ENCODE data around the gene CLRN2. TPM values are rescaled to one million over a fixed set of nuclear protein-coding genes. Genes with fewer than 3 reads are reported as not detected.
"Not testable (repeated sequence)": the region's sequence is repeated elsewhere in the genome, so short reads cannot be mapped to it uniquely, and the experiment has no call there.

CLRN2 gene
- total RNA-seq, 3 donors from 2014 or later (not counting 1 experiment from before 2014, with no cell fraction given): not detected

DNA sequence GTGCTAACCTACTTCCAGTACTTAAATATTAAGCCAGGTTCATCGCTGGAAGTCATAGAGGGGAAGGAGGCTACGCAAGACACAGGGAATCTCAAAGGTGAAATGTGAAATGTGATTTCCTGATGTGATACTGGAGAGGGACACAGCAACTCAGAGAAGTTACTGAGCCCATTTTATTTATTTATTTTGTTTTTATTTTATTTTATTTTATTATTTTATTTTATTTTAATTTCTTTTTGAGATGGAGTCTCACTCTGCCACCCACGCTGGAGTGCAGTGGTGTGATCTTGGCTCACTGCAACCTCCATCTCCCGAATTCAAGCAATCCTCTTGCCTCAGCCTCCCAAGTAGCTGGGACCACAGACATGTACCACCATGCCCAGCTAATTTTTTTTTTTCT is 19.7 kb downstream of the CLRN2 start:
- H3K9me3 Mint-ChIP-seq: no peaks in the 10 kb centered on the region
- Histone ChIP-seq H3K9me3 (ENCODE audit: control insufficient read depth, insufficient read depth, low read length) (no peaks in the 10 kb centered on the region), H3K36me3 (ENCODE audit: control insufficient read depth, insufficient read depth, low read length) (no peaks in the 10 kb centered on the region), H3K4me1 (ENCODE audit: control insufficient read depth, insufficient read depth, low read length) (no peaks in the 10 kb centered on the region), H3K4me3 (ENCODE audit: low read length) (no peak overlapping the region), H3K27me3 (ENCODE audit: control insufficient read depth, insufficient read depth, low read length) (no peaks in the 10 kb centered on the region), H3K27ac (ENCODE audit: low read length) (no peak overlapping the region)
- WGBS (ENCODE audit: insufficient coverage): 98% methylated on average over 4 of the region's 4 CpGs
- no peak overlapping the region for H3K27ac Mint-ChIP-seq
- ATAC-seq (no peak), DNase-seq (no peak)
- H3K4me3 Mint-ChIP-seq: no peak overlapping the region
- no peaks in the 10 kb centered on the region for H3K36me3 Mint-ChIP-seq
- H3K27me3 Mint-ChIP-seq (ENCODE audit: low read depth in 2 of 2): peaks cover 0 to 6% of the 10 kb centered on the region in 2 donors
- peaks cover 0 to 5% of the 10 kb centered on the region in 2 donors for H3K4me1 Mint-ChIP-seq
- intact Hi-C loops (cut with micrococcal nuclease): no loop called here
- TF ChIP-seq, protein P1, sequence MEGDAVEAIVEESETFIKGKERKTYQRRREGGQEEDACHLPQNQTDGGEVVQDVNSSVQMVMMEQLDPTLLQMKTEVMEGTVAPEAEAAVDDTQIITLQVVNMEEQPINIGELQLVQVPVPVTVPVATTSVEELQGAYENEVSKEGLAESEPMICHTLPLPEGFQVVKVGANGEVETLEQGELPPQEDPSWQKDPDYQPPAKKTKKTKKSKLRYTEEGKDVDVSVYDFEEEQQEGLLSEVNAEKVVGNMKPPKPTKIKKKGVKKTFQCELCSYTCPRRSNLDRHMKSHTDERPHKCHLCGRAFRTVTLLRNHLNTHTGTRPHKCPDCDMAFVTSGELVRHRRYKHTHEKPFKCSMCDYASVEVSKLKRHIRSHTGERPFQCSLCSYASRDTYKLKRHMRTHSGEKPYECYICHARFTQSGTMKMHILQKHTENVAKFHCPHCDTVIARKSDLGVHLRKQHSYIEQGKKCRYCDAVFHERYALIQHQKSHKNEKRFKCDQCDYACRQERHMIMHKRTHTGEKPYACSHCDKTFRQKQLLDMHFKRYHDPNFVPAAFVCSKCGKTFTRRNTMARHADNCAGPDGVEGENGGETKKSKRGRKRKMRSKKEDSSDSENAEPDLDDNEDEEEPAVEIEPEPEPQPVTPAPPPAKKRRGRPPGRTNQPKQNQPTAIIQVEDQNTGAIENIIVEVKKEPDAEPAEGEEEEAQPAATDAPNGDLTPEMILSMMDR (IDR thresholded peaks at IDR 0.05): no peak

GRCh38 chr4:17535242-17535641 is 20.3 kb downstream of the CLRN2 start:
- WGBS (ENCODE audit: insufficient coverage): 76% methylated on average over 2 of the region's 4 CpGs
- Histone ChIP-seq H3K27ac (ENCODE audit: low read length) (no peak overlapping the region), H3K4me3 (ENCODE audit: low read length) (no peak overlapping the region), H3K27me3 (ENCODE audit: control insufficient read depth, insufficient read depth, low read length) (no peaks in the 10 kb centered on the region), H3K4me1 (ENCODE audit: control insufficient read depth, insufficient read depth, low read length) (no peaks in the 10 kb centered on the region), H3K9me3 (ENCODE audit: control insufficient read depth, insufficient read depth, low read length) (no peaks in the 10 kb centered on the region), H3K36me3 (ENCODE audit: control insufficient read depth, insufficient read depth, low read length) (no peaks in the 10 kb centered on the region)
- H3K4me1 Mint-ChIP-seq: peaks cover 0 to 5% of the 10 kb centered on the region in 2 donors
- intact Hi-C loops (cut with micrococcal nuclease): no loop called here
- H3K27ac Mint-ChIP-seq: no peak overlapping the region
- DNase-seq: no peak
- H3K4me3 Mint-ChIP-seq: no peak overlapping the region
- TF ChIP-seq, protein P1 (IDR thresholded peaks at IDR 0.05): no peak
- H3K27me3 Mint-ChIP-seq (ENCODE audit: low read depth in 2 of 2): peaks cover 5 to 8% of the 10 kb centered on the region in 2 donors
- no peak for ATAC-seq
- H3K9me3 Mint-ChIP-seq: no peaks in the 10 kb centered on the region
- no peaks in the 10 kb centered on the region for H3K36me3 Mint-ChIP-seq

DNA sequence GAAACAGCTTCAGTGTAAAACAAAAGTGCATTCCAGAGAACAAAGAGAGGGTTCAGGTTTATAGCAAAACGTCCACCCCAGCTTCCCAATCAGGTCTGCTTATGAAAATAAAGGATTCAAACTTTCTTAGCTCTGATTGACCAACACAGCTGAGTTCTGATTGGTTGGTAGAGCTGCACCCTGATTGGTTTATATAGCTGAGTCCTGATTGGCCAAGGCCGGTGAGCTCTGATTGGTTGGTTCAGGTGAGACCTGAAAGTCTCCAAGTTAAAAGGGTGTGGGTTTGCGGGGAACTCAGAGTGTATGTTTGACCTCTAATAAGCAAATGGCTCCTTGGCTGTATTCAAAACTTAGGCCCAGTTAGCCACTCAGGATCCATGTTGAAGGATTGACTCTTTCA is 20.9 kb downstream of the CLRN2 start:
- Mint-ChIP-seq H3K27me3 (ENCODE audit: low read depth in 2 of 2) (peaks cover 7 to 8% of the 10 kb centered on the region in 2 donors), H3K4me3 (no peak overlapping the region), H3K4me1 (peaks cover 0 to 5% of the 10 kb centered on the region in 2 donors), H3K9me3 (no peaks in the 10 kb centered on the region), H3K36me3 (no peaks in the 10 kb centered on the region), H3K27ac (no peak overlapping the region)
- Histone ChIP-seq H3K27me3 (ENCODE audit: control insufficient read depth, insufficient read depth, low read length) (no peaks in the 10 kb centered on the region), H3K4me3 (ENCODE audit: low read length) (no peak overlapping the region), H3K27ac (ENCODE audit: low read length) (no peak overlapping the region), H3K9me3 (ENCODE audit: control insufficient read depth, insufficient read depth, low read length) (no peaks in the 10 kb centered on the region), H3K4me1 (ENCODE audit: control insufficient read depth, insufficient read depth, low read length) (no peaks in the 10 kb centered on the region), H3K36me3 (ENCODE audit: control insufficient read depth, insufficient read depth, low read length) (no peaks in the 10 kb centered on the region)
- 79% methylated on average over 3 of the region's 3 CpGs for whole genome bisulfite sequencing (ENCODE audit: insufficient coverage)
- DNase-seq (no peak), ATAC-seq (no peak)
- TF ChIP-seq, protein P1 (IDR thresholded peaks at IDR 0.05): no peak
- intact Hi-C loops (cut with micrococcal nuclease): no loop called here

DNA sequence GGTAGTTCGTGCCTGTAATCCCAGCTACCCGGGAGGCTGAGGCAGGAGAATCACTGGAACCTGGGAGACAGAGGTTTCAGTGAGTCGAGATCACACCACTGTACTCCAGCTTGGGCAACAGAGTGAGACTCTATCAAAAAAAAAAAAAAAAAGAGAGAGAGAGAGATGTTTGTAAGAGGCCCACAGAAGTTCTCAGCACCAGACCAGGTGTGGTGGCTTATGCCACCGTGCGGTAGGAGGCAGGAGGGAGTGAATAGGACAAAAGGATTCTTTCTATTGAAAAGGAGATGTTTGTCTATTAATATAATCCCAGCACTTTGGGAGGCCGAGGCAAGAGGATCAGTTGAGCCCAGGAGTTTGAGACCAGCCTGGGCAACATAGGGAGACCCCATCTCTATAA is 22.1 kb downstream of the CLRN2 start:
- WGBS (ENCODE audit: insufficient coverage): 90% methylated on average over 5 of the region's 6 CpGs
- H3K36me3 Mint-ChIP-seq; H3K9me3 ChIP-seq (ENCODE audit: control insufficient read depth, insufficient read depth, low read length); H3K4me3 Mint-ChIP-seq; H3K36me3 ChIP-seq (ENCODE audit: control insufficient read depth, insufficient read depth, low read length); DNase-seq; H3K9me3 Mint-ChIP-seq; H3K4me1 Mint-ChIP-seq; H3K27ac ChIP-seq (ENCODE audit: low read length); H3K27me3 ChIP-seq (ENCODE audit: control insufficient read depth, insufficient read depth, low read length); ATAC-seq; H3K4me3 ChIP-seq (ENCODE audit: low read length); H3K27ac Mint-ChIP-seq; H3K4me1 ChIP-seq (ENCODE audit: control insufficient read depth, insufficient read depth, low read length); intact Hi-C loops (cut with micrococcal nuclease): not testable (repeated sequence)
- peaks cover 9 to 15% of the 10 kb centered on the region in 2 donors for H3K27me3 Mint-ChIP-seq (ENCODE audit: low read depth in 2 of 2)
